Activated B cell treated with CpG ODN at 0.5 μM for 24 hours (primary cell): ENCODE data around the gene SARM1. TPM values are rescaled to one million over a fixed set of nuclear protein-coding genes. Genes with fewer than 3 reads are reported as not detected.

Experiments used
- ATAC-seq: fragments of 200-7000 bp; cut with Tn5 transposase; one replicate; pipeline ENCODE4 v1.10.0; 2021; ENCODE audit warnings: low read depth, mild to moderate bottlenecking, moderate library complexity
- CTCF ChIA-PET: fragments of 350-600 bp; sonication (Branson Sonifier 250); formaldehyde crosslinking; loops from one replicate; lab custom pipeline; 2021; ENCODE audit warnings: antibody characterized with exemption; lab: Charles Lee
- POLR2A ChIA-PET: fragments of 350-600 bp; sonication (Branson Sonifier 250); formaldehyde crosslinking; loops from one replicate; lab custom pipeline; 2021; ENCODE audit warnings: antibody characterized with exemption; lab: Charles Lee
- DNase-seq: peaks from one replicate; pipeline ENCODE4 v3.0.0; 2022
- H3K27ac Mint-ChIP-seq: one replicate; pipeline ENCODE4 v1.8.0; 2020; ENCODE audit warnings: mixed read lengths
- H3K27me3 Mint-ChIP-seq: one replicate; pipeline ENCODE4 v1.8.0; 2021; ENCODE audit warnings: mixed read lengths
- H3K36me3 Mint-ChIP-seq: one replicate; pipeline ENCODE4 v1.8.0; 2021; ENCODE audit warnings: low read depth, mixed read lengths
- H3K4me1 Mint-ChIP-seq: one replicate; pipeline ENCODE4 v1.8.0; 2021; ENCODE audit warnings: mixed read lengths
- H3K4me3 Mint-ChIP-seq: one replicate; pipeline ENCODE4 v1.8.0; 2020; ENCODE audit warnings: mild to moderate bottlenecking, mixed read lengths
- H3K9me3 Mint-ChIP-seq: one replicate; pipeline ENCODE4 v1.8.0; 2020; ENCODE audit warnings: mixed read lengths
- intact Hi-C: fragments of 100-400 bp; cut with micrococcal nuclease; formaldehyde crosslinking; loops from one replicate; pipeline ENCODE4 v1.15.1; 2024
- total RNA-seq: library from RNA; stranded (reverse); gene quantifications from 2 replicates; pipeline ENCODE4 v1.2.3, GENCODE V29; 2022
- TF ChIP-seq, protein P1 (sequence below): fragments of 200-600 bp; IDR thresholded peaks from one replicate; pipeline ENCODE4 v1.8.0; 2022; ENCODE audit warnings: antibody characterized with exemption, mild to moderate bottlenecking

Gene SARM1
- total RNA-seq, 1 donor from 2014 or later = 19.9 TPM

- TF ChIP-seq, protein P1, sequence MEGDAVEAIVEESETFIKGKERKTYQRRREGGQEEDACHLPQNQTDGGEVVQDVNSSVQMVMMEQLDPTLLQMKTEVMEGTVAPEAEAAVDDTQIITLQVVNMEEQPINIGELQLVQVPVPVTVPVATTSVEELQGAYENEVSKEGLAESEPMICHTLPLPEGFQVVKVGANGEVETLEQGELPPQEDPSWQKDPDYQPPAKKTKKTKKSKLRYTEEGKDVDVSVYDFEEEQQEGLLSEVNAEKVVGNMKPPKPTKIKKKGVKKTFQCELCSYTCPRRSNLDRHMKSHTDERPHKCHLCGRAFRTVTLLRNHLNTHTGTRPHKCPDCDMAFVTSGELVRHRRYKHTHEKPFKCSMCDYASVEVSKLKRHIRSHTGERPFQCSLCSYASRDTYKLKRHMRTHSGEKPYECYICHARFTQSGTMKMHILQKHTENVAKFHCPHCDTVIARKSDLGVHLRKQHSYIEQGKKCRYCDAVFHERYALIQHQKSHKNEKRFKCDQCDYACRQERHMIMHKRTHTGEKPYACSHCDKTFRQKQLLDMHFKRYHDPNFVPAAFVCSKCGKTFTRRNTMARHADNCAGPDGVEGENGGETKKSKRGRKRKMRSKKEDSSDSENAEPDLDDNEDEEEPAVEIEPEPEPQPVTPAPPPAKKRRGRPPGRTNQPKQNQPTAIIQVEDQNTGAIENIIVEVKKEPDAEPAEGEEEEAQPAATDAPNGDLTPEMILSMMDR = no peak
- ChIA-PET POLR2A (interaction anchor here (1.1 to 1.2 kb wide), 3 partner anchors 9 to 13 kb away, joined by 3 to 4 read pairs (median 3); partner anchors contain the start of genes POLDIP2 and TNFAIP1), CTCF (no interaction called here)
- ATAC-seq (no peak), DNase-seq (no peak)
- no peak overlapping the region for H3K4me3 Mint-ChIP-seq
- no peaks in the 10 kb centered on the region for H3K27me3 Mint-ChIP-seq
- H3K9me3 Mint-ChIP-seq = no peaks in the 10 kb centered on the region
- no peak overlapping the region for H3K27ac Mint-ChIP-seq
- H3K36me3 Mint-ChIP-seq = peaks cover 86% of the 10 kb centered on the region
- intact Hi-C loops = no loop called here
- no peaks in the 10 kb centered on the region for H3K4me1 Mint-ChIP-seq
Measured at GRCh38 chr17:28345419-28346198, 25.9 kb upstream of the SARM1 start.

- no peaks in the 10 kb centered on the region for H3K27me3 Mint-ChIP-seq
- H3K9me3 Mint-ChIP-seq = no peaks in the 10 kb centered on the region
- ChIA-PET CTCF (no interaction called here), POLR2A (interaction anchor here (1.1 kb wide), 1 partner anchor 12 kb away, joined by 4 read pairs; no protein-coding TSS in a partner anchor)
- DNase-seq (no peak), ATAC-seq (no peak)
- H3K27ac Mint-ChIP-seq = no peak overlapping the region
- TF ChIP-seq, protein P1 = no peak
- peaks cover 86% of the 10 kb centered on the region for H3K36me3 Mint-ChIP-seq
- intact Hi-C loops = no loop called here
- no peaks in the 10 kb centered on the region for H3K4me1 Mint-ChIP-seq
- no peak overlapping the region for H3K4me3 Mint-ChIP-seq
Measured at GRCh38 chr17:28346199-28346580, 25.3 kb upstream of the SARM1 start.

GRCh38 chr17:28346746-28347246 is 24.7 kb upstream of the SARM1 start:
- Mint-ChIP-seq H3K4me3 (no peak overlapping the region), H3K4me1 (no peaks in the 10 kb centered on the region), H3K9me3 (no peaks in the 10 kb centered on the region), H3K36me3 (peaks cover 86% of the 10 kb centered on the region), H3K27ac (no peak overlapping the region), H3K27me3 (no peaks in the 10 kb centered on the region)
- ATAC-seq (no peak), DNase-seq (no peak)
- TF ChIP-seq, protein P1 = no peak
- intact Hi-C loops = no loop called here
- ChIA-PET POLR2A (interaction anchor here (1.1 kb wide), 1 partner anchor 12 kb away, joined by 4 read pairs; no protein-coding TSS in a partner anchor), CTCF (no interaction called here)

- no peak for ATAC-seq
- ChIA-PET POLR2A (no interaction called here), CTCF (interaction anchor here (0.7 kb wide), 1 partner anchor 69 kb away, joined by 3 read pairs; no protein-coding TSS in a partner anchor)
- TF ChIP-seq, protein P1 = no peak
- no peak for DNase-seq
- no peaks in the 10 kb centered on the region for H3K27me3 Mint-ChIP-seq
- intact Hi-C loops = no loop called here
- no peaks in the 10 kb centered on the region for H3K4me1 Mint-ChIP-seq
- H3K27ac Mint-ChIP-seq = no peak overlapping the region
- H3K4me3 Mint-ChIP-seq = no peak overlapping the region
- no peaks in the 10 kb centered on the region for H3K9me3 Mint-ChIP-seq
- H3K36me3 Mint-ChIP-seq = peaks cover 84% of the 10 kb centered on the region
Measured at GRCh38 chr17:28347261-28347891, 24.1 kb upstream of the SARM1 start.

GRCh38 chr17:28348979-28349378 is 22.5 kb upstream of the SARM1 start:
- Mint-ChIP-seq H3K4me3 (no peak overlapping the region), H3K27ac (no peak overlapping the region), H3K36me3 (peaks cover 86% of the 10 kb centered on the region), H3K27me3 (no peaks in the 10 kb centered on the region), H3K9me3 (no peaks in the 10 kb centered on the region), H3K4me1 (no peaks in the 10 kb centered on the region)
- DNase-seq (no peak), ATAC-seq (no peak)
- intact Hi-C loops = no loop called here
- CTCF ChIA-PET = no interaction called here
- TF ChIP-seq, protein P1 = no peak
- POLR2A ChIA-PET = interaction anchor here (1.3 kb wide), 1 partner anchor 8 kb away, joined by 4 read pairs; the partner anchor contains the start of gene POLDIP2
